Kasumi-1 (cell line): Measurements from ENCODE around the gene PTPN23.
"Not testable (repeated sequence)": the region's sequence is repeated elsewhere in the genome, so short reads cannot be mapped to it uniquely, and the experiment has no call there.

Experiments
- DNase-seq, 2 experiments: peaks; one replicate each; lab custom pipeline; 2025; lab: John Stamatoyannopoulos, UW

PTPN23 gene

GRCh38 chr3:47380601-47381316 is at the start of gene PTPN23:
TSS of gene PTPN23 (plus strand) at chr3:47381021. CDS start at chr3:47381097, 76 bp downstream.
- DNase-seq = peak; percentile 98

GRCh38 chr3:47333907-47334306 is 46.9 kb upstream of the PTPN23 start:
- no peak for DNase-seq

- no peak for DNase-seq
Measured at GRCh38 chr3:47337656-47338055, 43.2 kb upstream of the PTPN23 start.

- DNase-seq = no peak
Measured at GRCh38 chr3:47339951-47340350, 40.9 kb upstream of the PTPN23 start.

- no peak for DNase-seq
Measured at GRCh38 chr3:47340866-47341265, 40.0 kb upstream of the PTPN23 start.

GRCh38 chr3:47342151-47342550 is 38.7 kb upstream of the PTPN23 start:
- no peak for DNase-seq

- DNase-seq = no peak
Measured at GRCh38 chr3:47342812-47343211, 38.0 kb upstream of the PTPN23 start.

GRCh38 chr3:47343471-47343971 is 37.3 kb upstream of the PTPN23 start:
- no peak for DNase-seq

- DNase-seq = no peak
Measured at GRCh38 chr3:47344971-47345370, 35.9 kb upstream of the PTPN23 start.

GRCh38 chr3:47347217-47347801 is 33.5 kb upstream of the PTPN23 start:
- DNase-seq = peak; percentile 74 to 75

GRCh38 chr3:47348411-47349154 is 32.2 kb upstream of the PTPN23 start:
- DNase-seq = no peak

- no peak for DNase-seq
Measured at GRCh38 chr3:47355010-47355409, 25.8 kb upstream of the PTPN23 start.

GRCh38 chr3:47356201-47356600 is 24.6 kb upstream of the PTPN23 start:
- DNase-seq = no peak

GRCh38 chr3:47359323-47359722 is 21.5 kb upstream of the PTPN23 start:
- DNase-seq = no peak

GRCh38 chr3:47360110-47360517 is 20.7 kb upstream of the PTPN23 start:
- DNase-seq = not testable (repeated sequence)

- DNase-seq = peak; percentile 46 to 52
Measured at GRCh38 chr3:47362701-47363100, 18.1 kb upstream of the PTPN23 start.

- DNase-seq = peak; percentile 45 to 56
Measured at GRCh38 chr3:47365213-47366153, 15.3 kb upstream of the PTPN23 start.

- no peak for DNase-seq
Measured at GRCh38 chr3:47366833-47367232, 14.0 kb upstream of the PTPN23 start.

GRCh38 chr3:47367631-47368030 is 13.2 kb upstream of the PTPN23 start:
- DNase-seq = no peak

GRCh38 chr3:47370020-47370419 is 10.8 kb upstream of the PTPN23 start:
- not testable (repeated sequence) for DNase-seq

- DNase-seq = peak in 1 of 2 experiments; percentile 11
Measured at GRCh38 chr3:47370887-47371697, 9.7 kb upstream of the PTPN23 start.
